ENCODE results near the gene CSNK1D.

The CSNK1D gene

GRCh38 chr17:82217120-82217529, 56.4 kb downstream of the CSNK1D start:
- CTCF ChIA-PET, result no interaction called here
- peak overlapping the region; percentile 99 for H3K27ac ChIP-seq
- no peak for DNase-seq (ENCODE audit: low spot score)
- TF ChIP-seq CTCF (conservative IDR thresholded peaks at IDR 0.05; ENCODE audit: low read depth), result no peak
- POLR2A ChIA-PET (ENCODE audit: low non-redundant PET), result no interaction called here

- POLR2A ChIA-PET (ENCODE audit: low non-redundant PET), result no interaction called here
- CTCF ChIA-PET, result interaction anchor here (0.7 to 1.7 kb wide), 2 partner anchors 11 to 53 kb away, joined by 4 read pairs; no protein-coding TSS in a partner anchor
- H3K27ac ChIP-seq, result peak overlapping the region; percentile 99
- DNase-seq (ENCODE audit: low spot score), result peak; percentile 71
- TF ChIP-seq CTCF (conservative IDR thresholded peaks at IDR 0.05; ENCODE audit: low read depth), result no peak; the same call in 1 of the 2 replicates
These were observed 57.0 kb downstream of the CSNK1D start for GRCh38 chr17:82216301-82217119.

GRCh38 chr17:82215972-82216300, 57.6 kb downstream of the CSNK1D start:
- CTCF ChIA-PET, result interaction anchor here (1.7 kb wide), 1 partner anchor 10 kb away, joined by 4 read pairs; no protein-coding TSS in a partner anchor
- no peak for DNase-seq (ENCODE audit: low spot score)
- H3K27ac ChIP-seq, result peak overlapping the region; percentile 99
- POLR2A ChIA-PET (ENCODE audit: low non-redundant PET), result interaction anchor here (1.0 kb wide), 1 partner anchor 19 kb away, joined by 3 read pairs; no protein-coding TSS in a partner anchor
- no peak for TF ChIP-seq CTCF (conservative IDR thresholded peaks at IDR 0.05; ENCODE audit: low read depth)

GRCh38 chr17:82215095-82215971, 58.2 kb downstream of the CSNK1D start:
- no peak for DNase-seq (ENCODE audit: low spot score)
- H3K27ac ChIP-seq, result peak overlapping the region; percentile 99
- ChIA-PET CTCF (interaction anchor here (1.7 kb wide), 1 partner anchor 9 kb away, joined by 4 read pairs; no protein-coding TSS in a partner anchor), POLR2A (ENCODE audit: low non-redundant PET) (interaction anchor here (1.0 kb wide), 1 partner anchor 20 kb away, joined by 3 read pairs; no protein-coding TSS in a partner anchor)
- no peak for TF ChIP-seq CTCF (conservative IDR thresholded peaks at IDR 0.05; ENCODE audit: low read depth)

GRCh38 chr17:82214012-82214628, 59.4 kb downstream of the CSNK1D start:
- no peak for TF ChIP-seq CTCF (conservative IDR thresholded peaks at IDR 0.05; ENCODE audit: low read depth)
- peak overlapping the region; percentile 99 for H3K27ac ChIP-seq
- POLR2A ChIA-PET (ENCODE audit: low non-redundant PET), result no interaction called here
- no peak for DNase-seq (ENCODE audit: low spot score)
- CTCF ChIA-PET, result interaction anchor here (0.6 kb wide), 2 partner anchors 29 to 60 kb away, joined by 3 to 4 read pairs; no protein-coding TSS in a partner anchor

Data from RWPE1 (cell line).